ENCODE data around the gene GAA. TPM values are rescaled to one million over a fixed set of nuclear protein-coding genes. Genes with fewer than 3 reads are reported as not detected.
A peak's percentile ranks its signal among the peaks of the same experiment; 100 is the strongest.

The GAA gene
- total and polyA plus RNA-seq, 2 of the 13 experiments (the other 11 are each of a cell fraction or from before 2014, with no cell fraction given): 21.6 to 36.4 TPM

GRCh38 chr17:80147035-80147822 lies 45.8 kb downstream of the GAA start, which contains the start of gene EIF4A3 (continued):
- no peak for TF ChIP-seq ZBTB40 (IDR thresholded peaks at IDR 0.05)
- TF ChIP-seq ZBTB40 (CRISPR knock-in tag; IDR thresholded peaks at IDR 0.05): peak; percentile 65; the same call in 1 of the 2 replicates
- no peak for TF ChIP-seq ZNF879 (CRISPR knock-in tag; IDR thresholded peaks at IDR 0.05)
- peak; percentile 70 for TF ChIP-seq PATZ1 (CRISPR knock-in tag; IDR thresholded peaks at IDR 0.05)
- TF ChIP-seq HOMEZ (CRISPR knock-in tag; IDR thresholded peaks at IDR 0.05; ENCODE audit: low read depth): peak; percentile 85; the same call in 1 of the 2 replicates
- peak; percentile 93; the same call in 1 of the 2 replicates for TF ChIP-seq ZNF543 (CRISPR knock-in tag; IDR thresholded peaks at IDR 0.05)
- peak; percentile 85 for TF ChIP-seq ELF3 (CRISPR knock-in tag; IDR thresholded peaks at IDR 0.05)
- 0 out of 2 replicates have a peak, but pooled peaks have one; percentile 62 for TF ChIP-seq ZNF501 (CRISPR knock-in tag; IDR thresholded peaks at IDR 0.05)
- TF ChIP-seq RBAK (CRISPR knock-in tag; IDR thresholded peaks at IDR 0.05): 0 out of 2 replicates have a peak, but pooled peaks have one; percentile 46
- TF ChIP-seq CSRNP2 (CRISPR knock-in tag; conservative IDR thresholded peaks at IDR 0.05; ENCODE audit: low read depth): no peak
- TF ChIP-seq CBFB (CRISPR knock-in tag; IDR thresholded peaks at IDR 0.05): peak; percentile 71; the same call in 1 of the 2 replicates
- TF ChIP-seq SPEN (CRISPR knock-in tag; IDR thresholded peaks at IDR 0.05; ENCODE audit: low read depth): peak; percentile 100
- no peak for TF ChIP-seq SRSF9 (IDR thresholded peaks at IDR 0.05; ENCODE audit: borderline replicate concordance, insufficient read depth, low read depth, low read length, poor library complexity, severe bottlenecking)
- peak; percentile 51; the same call in 1 of the 2 replicates for TF ChIP-seq RAD51 (IDR thresholded peaks at IDR 0.05; ENCODE audit: borderline replicate concordance)
- TF ChIP-seq NBN (conservative IDR thresholded peaks at IDR 0.05): no peak

Measured in HepG2 (cell line).